ENCODE measurements around the gene CACNB4.
"Not testable (repeated sequence)": the region's sequence is repeated elsewhere in the genome, so short reads cannot be mapped to it uniquely, and the experiment has no call there.

CACNB4 gene

DNA sequence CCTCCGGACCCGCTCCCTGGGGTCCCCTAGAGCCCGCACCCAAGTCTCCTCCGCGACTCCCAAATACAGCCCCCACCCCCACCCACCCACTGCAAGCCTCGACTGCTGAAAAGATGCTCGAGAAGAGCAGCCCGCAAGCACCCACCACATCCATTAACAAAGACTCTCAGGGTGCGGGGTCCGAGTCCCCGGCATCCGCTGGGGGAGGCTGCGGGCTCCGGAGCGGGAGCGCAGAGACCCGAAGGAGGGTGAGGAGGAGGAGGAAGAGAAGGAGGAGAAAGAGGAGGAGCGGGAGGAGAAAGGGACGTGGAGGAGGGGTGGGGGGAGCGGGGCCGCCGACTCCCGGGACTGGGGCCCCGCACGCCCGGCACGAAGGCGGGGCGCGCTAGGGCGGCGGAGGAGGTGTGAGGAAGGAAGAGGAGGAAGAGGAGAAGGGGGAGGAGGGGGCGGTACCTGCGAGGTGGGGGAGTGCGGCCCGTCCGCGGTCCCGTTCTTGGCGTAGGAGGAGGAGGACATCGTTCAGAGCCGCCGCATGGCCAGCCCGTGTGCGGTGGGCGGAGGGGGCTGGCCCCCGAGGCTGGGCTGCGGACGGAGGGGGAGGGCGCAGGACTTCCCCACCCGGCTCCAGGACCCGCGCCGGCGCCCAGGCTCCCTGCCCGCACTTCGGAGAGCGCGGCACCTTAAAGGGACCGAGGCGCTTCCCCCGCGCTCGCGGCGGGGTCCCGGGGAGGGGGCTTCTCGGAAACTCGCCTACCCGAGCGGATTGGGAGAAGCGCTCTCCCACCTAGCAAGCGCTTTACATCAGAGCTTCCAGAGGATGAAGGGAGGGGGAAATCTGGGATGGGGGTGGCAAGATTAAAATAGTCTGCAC is at the start of gene CACNB4:
TSS of gene CACNB4 (minus strand) at position 549 of the 871 bp plus-strand sequence.
- DNase-seq (ENCODE audit: low read depth): no peak

DNA sequence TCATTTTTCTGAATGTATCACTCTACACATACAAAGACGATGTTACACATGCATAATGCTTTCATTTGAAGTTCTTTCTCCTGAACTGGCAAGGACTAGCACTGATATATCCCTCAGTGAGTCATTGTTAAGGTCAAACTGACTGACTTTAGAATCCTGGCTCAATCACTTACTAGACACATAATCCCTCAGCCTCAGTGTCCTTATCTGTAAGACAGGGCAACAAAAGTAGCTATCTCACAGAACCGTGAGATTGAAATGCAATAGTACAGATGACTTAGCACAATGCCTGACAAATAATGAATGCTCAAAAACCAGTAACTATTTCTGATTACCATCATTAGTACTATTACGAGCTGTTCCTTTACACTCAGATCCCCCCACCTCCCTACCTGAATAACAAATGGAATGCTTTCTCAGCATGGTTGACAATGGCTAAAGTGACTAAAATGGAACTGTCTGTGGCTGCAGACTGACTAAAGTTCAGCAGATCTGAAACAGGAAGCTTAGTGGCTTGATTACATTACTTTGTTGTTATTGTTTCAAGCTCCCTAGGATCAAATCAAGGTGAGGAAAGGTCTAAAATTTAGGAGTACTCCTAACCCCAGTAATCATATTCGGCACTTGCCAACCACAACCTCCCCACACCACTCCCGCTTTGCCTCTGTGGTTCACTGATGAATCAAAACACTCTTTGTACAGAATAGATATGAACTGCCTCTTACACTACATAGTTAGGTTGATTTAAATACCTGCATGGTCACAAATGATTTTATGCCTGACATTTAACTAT is 35.8 kb upstream of the CACNB4 start:
- no peak for DNase-seq (ENCODE audit: low read depth)

DNA sequence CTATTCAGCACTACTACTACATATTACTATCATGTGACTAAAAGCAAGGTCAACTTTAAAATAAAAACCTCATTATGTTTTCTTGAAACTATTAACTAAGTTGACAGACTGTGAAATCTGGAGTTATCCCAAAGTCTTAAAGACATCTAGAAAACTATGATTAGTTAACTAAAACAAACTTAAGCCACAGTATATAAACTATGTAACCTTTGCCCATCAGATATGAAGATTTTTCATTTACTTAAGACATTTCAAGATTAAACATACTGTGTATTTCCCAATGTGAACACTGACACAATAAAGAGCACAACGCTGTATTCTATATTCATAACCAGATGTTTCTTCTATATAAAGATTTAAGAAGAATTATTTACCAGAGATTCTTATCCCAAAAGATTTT is 33.5 kb upstream of the CACNB4 start:
- no peak for DNase-seq (ENCODE audit: low read depth)

DNA sequence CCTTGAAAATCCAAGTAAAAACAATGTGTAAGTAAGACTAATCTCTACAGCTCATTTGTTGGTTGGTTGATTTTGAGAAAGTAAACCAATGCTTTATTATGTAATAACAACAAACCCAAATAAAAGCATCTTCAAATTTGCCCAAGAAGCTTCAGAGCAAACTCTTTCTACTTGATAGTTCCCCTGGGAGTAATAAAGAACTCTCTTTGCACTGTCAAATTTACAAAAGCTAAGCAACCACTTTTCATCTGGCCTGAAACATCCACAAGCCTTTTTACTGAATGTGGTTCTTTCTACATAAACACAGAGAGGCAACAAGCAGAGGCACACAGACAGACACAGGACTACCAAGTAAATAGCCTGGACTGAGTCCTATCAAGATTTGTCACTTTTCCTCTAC is 28.8 kb upstream of the CACNB4 start:
- no peak for DNase-seq (ENCODE audit: low read depth)

GRCh38 chr2:152126664-152127063 is 27.8 kb upstream of the CACNB4 start:
- no peak for DNase-seq (ENCODE audit: low read depth)

DNA sequence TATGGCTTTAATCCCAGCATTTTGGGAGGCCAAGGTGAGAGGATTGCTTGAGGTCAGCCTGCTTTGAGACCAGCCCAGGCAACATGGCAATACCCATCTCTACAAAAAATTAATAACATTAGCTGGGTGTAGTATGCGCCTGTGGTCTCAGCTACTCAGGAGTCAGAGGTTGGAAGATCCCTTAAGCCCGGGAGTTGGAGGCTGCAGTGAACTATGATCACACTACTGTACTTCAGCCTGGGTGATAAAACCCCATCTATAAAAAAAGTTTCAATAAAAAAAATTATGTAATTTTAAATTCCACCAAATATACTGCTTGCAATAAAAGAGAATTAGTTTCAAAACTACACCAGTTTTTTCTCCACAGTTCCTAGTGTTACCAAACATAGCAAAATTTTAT is 23.3 kb upstream of the CACNB4 start:
- DNase-seq (ENCODE audit: low read depth): no peak

DNA sequence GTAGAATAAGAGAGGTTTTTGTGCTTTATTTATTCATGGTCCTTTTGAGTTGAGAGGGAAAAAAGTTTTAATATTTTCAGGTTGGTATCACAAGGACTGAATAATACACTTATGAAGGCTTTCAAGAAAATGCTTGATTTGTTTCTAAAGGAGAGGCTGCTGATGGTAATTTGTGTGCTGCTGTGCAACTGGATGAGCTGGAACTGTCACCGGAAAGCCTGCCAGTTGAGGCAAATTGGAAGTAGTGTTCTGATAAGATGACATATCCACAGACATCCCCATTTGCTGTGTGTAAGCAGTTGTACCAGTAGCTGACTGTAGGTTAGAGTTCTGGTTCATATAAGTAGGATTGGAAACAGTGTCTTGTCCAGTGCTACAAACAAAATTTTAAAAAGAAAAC is 21.6 kb upstream of the CACNB4 start:
- DNase-seq (ENCODE audit: low read depth): no peak

DNA sequence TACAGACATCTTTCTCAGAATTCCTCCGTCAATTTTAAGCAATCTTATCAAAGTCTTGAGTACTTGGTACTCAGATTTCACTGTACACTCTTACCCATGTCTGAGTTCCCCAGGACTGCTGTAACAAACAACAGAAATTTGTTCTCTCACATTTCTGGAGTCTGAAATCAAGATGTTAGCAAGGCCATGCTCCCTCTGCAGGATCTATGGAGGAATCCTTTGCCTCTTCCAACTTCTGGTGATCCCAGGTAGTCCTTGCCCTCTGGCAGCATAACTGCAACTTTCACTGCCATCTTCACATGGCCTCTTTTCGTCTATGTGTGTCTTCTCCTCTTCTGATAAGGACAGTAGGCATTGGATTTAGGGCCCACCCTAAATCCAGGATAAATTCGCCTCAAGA is 17.1 kb upstream of the CACNB4 start:
- DNase-seq (ENCODE audit: low read depth): no peak

- DNase-seq (ENCODE audit: low read depth): no peak
Measured at GRCh38 chr2:152114366-152114765, 15.5 kb upstream of the CACNB4 start.

DNA sequence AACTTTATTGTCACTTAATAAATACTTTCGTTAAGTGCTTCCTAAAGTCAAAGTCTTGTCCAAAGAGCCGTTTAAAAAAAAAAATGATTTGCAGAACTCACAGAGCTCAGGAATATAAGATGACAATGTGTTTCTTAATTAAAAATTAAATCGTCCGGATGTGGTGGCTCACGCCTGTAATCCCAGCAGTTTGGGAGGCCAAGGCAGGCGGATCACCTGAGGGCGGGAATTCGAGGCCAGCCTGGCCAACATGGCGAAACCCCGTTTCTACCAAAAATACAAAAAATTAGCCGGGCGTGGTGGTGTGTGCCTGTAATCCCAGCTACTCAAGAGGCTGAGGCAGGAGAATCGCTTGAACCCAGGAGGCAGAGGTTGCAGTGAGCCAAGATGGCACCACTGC is 8.3 kb upstream of the CACNB4 start:
- DNase-seq (ENCODE audit: low read depth): not testable (repeated sequence)

DNA sequence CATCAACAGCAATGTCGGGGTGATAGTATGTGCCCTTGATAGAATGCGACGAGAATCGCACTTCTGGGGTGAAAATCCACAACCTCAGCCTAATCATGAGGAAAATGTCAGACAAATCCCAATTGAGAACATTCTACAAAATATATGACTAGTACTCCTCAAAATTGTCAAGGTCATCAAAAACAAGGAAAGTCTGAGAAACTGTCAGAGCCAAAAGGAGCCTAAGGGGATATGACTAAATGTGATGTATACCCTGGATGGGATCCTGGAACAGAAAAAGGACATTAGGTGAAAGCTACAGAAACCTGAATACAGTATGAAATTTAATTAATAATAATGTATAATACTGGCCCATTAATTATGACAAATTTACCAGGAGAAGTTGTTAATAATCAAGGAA is 7.6 kb upstream of the CACNB4 start:
- no peak for DNase-seq (ENCODE audit: low read depth)

- DNase-seq (ENCODE audit: low read depth): no peak
Measured at GRCh38 chr2:152103271-152103670, 4.4 kb upstream of the CACNB4 start.

DNA sequence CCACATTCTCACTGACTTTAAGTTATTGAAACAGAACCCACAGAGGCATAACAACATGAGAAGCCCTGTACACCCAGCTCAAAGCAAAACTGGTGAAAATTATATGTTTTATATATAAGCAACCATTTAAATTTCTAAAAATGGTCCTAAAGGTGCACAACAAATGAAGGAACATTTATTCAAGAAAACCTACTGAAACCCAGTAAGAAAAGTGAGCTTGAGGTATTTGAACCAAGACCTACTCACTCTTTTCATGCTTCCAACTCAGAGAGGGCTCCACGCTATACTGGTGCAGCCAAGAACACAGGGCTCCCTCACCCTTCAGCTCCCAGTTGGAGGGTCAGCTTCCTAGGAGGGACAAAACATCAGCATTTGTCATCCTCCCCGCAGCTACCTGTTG is 2.1 kb upstream of the CACNB4 start:
- no peak for DNase-seq (ENCODE audit: low read depth)

DNA sequence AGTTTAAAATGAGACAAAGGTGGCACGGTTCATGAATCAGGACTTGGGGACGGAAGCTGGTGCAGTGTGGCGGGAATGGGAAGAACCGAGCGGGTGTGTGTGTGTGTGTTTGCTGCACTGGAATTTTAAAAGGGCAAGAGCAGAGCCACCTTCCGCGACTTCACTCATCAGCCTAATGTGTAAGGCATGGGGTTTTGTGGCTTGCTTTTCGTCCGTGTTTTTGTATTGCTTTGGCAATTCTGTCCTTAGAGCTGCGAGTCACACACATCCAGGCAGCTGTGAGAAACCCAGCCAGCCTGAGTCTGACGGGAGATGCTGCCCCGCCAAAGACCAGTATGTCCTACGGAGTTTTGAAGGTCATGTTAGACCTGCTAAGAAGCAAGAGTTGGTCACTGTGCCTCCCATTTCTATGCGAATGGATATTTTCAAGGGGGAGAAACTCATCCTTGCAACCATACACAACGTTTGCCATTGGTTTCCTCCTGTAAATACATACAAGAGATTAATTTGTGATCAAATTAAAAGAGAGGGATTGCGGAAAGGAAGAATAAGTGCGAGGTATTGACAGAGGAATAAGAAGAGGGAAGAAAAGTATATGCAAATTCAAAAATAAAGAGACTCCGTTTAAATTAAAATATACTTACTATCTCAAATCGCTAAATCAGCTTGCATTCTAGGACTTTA is 665 bp upstream of the CACNB4 start:
- no peak for DNase-seq (ENCODE audit: low read depth)

- DNase-seq (ENCODE audit: low read depth): no peak
Measured at GRCh38 chr2:152097801-152098495, 896 bp downstream of the CACNB4 start.

- no peak for DNase-seq (ENCODE audit: low read depth)
Measured at GRCh38 chr2:152097290-152097800, 1.5 kb downstream of the CACNB4 start.

DNA sequence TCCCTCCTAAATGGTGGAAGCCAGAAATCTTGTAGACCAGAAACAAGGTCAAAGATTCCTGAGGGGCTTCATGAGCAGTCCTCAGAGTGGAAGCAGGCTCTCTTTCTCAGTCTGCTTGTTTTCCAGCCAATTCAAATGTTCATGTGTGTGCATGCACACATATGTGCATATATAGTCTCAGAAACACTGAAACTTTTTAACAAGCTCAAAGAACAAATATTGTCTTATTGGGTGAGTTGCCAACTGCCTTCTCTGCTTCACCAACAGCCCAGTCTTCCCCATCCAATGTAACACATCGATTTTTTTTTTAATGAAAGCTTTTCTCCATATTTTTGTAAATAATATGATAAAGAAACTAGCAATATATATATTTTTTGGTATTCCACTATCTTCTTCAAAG is 3.7 kb downstream of the CACNB4 start:
- no peak for DNase-seq (ENCODE audit: low read depth)

- DNase-seq (ENCODE audit: low read depth): no peak
Measured at GRCh38 chr2:152094014-152094413, 4.8 kb downstream of the CACNB4 start.

- DNase-seq (ENCODE audit: low read depth): no peak
Measured at GRCh38 chr2:152093464-152093863, 5.4 kb downstream of the CACNB4 start.

- no peak for DNase-seq (ENCODE audit: low read depth)
Measured at GRCh38 chr2:152092095-152092494, 6.7 kb downstream of the CACNB4 start.

GRCh38 chr2:152090726-152091125 is 8.1 kb downstream of the CACNB4 start:
- not testable (repeated sequence) for DNase-seq (ENCODE audit: low read depth)

- no peak for DNase-seq (ENCODE audit: low read depth)
Measured at GRCh38 chr2:152089238-152089637, 9.6 kb downstream of the CACNB4 start.
